Effector CD4-positive, alpha-beta T cell (primary cell): ENCODE measurements around the gene PIK3C2B.
A peak's percentile ranks its signal among the peaks of the same experiment; 100 is the strongest.
"Not testable (repeated sequence)": the region's sequence is repeated elsewhere in the genome, so short reads cannot be mapped to it uniquely, and the experiment has no call there.

Source experiments
- DNase-seq: peaks from one replicate; pipeline ENCODE4 v3.0.0-alpha.2; 2020

PIK3C2B gene

DNA sequence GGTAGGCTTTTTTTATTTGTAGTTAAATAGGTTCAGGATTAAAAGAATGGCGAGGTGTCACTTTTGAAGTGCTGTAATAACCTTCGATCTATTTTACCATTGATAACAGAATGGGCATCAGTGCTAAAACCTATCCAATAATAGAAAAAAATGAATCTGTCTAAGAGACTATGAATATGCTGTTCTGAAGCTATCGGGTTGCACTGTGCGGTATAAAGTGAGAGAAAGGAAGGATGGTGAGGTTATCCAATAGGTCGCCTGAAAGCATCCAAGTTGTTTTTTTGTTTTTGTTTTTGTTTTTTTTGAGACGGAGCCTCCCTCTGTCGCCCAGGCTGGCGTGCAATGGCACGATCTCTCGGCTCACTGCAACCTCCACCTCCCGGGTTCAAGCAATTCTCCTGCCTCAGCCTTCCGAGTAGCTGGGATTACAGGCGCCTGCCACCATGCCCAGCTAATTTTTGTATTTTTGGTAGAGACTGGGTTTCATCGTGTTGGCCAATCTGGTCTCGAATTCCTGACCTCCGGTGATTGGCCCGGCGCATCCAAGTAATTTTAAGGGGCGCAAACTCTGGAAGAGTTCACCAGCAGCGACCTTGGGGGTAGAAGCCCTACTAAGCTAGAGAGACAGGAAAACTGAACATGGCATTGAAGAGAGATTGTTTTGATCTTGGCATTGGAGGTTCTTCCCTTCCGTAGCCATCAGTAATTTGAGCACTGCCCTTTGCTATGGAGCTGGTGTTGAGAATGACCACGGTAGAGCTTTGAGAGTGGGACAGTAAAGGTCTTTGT is 12.9 kb upstream of the PIK3C2B start:
- no peak for DNase-seq

DNA sequence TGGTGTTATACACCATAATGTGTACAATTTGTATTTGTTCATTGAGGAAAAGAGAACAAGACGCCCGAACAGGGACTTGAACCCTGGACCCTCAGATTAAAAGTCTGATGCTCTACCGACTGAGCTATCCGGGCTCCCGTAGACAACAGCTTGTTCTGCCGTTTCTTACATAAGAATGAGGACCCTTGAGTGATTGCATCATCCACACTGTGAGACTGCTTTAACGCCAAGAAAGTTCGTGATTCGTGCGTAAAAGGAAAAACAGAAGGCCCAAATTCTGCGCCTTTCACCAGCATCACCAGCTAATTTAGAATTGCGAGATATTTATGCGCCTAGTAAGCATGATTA is 12.3 kb upstream of the PIK3C2B start:
- DNase-seq, result peak; percentile 78

GRCh38 chr1:204506201-204506968 is 11.8 kb upstream of the PIK3C2B start:
- DNase-seq, result peak; percentile 48

GRCh38 chr1:204505674-204506200 is 11.1 kb upstream of the PIK3C2B start:
- DNase-seq, result no peak

DNA sequence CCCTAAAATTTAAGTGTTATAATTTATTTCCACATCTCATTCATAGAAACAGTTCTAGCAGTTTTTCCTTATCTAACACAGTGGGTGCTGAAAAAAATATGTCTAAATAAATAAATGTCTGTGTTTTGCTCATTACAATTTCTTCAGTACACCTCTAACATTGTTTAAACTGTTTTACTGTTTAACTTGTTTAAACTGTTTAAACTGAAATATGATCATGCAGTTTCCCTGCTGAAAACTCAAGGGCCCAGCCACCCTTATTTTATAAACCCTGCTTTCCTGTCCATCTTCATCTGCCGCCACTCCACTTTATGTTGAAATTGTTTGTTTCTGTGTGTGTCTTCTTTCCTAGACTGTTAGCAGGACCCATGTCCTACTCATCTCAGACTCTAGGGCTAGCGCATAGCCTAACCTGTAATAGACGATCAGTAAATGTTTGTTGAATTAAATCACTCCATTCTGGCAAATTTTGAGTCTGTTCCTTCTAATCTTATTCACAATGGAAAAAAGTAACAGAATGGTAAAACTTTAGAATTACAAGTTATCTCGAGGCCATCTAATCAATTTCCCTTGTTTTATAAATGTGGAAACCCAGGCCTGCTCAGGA is 9.4 kb upstream of the PIK3C2B start:
- no peak for DNase-seq

DNA sequence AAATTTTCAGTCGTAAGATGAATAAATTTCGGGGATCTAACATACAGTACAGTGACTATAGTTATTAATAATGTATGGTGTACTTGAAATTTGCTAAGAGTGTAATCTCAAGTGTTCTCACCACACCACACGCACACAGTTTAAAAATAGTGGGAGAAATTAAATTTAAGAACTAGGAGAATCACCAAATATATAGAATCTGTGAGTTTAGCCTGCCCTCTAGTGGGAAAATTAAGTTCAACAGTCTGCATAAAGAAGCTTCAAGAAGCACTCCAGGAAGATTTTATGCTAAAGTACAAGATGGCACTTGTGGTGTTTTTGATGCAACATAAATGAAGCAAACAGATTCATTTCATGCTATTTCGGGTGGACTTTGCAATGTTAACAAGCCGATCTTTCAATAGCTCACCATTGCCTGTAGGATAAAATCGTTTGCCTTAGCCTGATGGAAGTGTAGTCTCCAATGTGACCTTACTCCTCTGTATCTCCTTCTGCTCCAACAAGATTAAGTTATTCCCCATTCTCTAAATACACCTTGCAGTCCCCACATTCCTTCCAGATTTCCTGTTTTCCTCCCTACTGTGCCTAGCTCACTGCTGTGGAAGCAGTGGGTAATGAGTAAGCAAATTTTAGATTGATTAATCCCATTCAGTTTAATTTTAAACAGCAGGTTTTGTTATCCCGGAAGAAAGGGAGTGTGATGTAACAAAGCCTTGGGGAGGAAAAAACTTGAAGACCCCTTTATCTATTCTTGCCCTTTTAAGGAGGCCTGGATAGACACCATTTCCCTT is 8.7 kb upstream of the PIK3C2B start:
- peak; percentile 40 for DNase-seq

DNA sequence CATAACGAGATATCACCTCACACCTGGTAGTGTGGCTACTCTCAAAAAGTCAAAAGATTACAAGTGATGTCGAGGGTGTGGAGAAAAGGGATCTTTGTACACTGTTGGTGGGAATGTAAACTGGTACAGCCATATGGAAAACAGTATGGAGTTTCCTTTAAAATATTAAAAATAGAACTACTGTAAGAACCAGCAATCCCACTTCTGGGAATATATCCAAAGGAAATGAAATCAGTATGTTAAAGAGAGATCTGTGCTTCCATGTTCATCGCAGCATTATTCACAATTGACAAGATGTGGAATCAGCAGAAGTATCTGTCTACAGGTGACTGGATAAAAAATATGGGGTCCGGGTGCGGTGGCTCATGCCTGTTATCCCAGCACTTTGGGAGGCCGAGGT is 7.6 kb upstream of the PIK3C2B start:
- DNase-seq, result no peak

- no peak for DNase-seq
Observed at GRCh38 chr1:204499511-204500468, 5.2 kb upstream of the PIK3C2B start.

GRCh38 chr1:204498981-204499380 is 4.4 kb upstream of the PIK3C2B start:
- no peak for DNase-seq

DNA sequence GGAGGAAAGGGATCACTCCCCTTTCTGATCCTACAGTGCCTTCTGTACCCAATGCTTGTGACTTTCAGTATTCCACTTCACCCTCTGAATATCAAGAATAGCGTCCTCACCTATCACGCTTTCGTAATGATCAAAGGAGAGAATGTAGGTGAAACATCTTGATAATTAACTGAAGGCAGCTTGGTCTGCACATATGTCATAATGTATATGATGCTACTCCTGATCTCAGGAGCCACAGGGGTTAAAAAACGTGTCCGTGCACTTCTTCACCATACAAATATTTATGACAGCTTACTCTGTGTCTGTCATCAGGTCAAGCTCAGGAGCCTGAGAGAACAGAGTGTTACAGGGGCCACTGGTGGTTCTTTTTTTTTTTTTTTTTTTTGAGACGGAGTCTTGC is 1.2 kb upstream of the PIK3C2B start:
- no peak for DNase-seq

DNA sequence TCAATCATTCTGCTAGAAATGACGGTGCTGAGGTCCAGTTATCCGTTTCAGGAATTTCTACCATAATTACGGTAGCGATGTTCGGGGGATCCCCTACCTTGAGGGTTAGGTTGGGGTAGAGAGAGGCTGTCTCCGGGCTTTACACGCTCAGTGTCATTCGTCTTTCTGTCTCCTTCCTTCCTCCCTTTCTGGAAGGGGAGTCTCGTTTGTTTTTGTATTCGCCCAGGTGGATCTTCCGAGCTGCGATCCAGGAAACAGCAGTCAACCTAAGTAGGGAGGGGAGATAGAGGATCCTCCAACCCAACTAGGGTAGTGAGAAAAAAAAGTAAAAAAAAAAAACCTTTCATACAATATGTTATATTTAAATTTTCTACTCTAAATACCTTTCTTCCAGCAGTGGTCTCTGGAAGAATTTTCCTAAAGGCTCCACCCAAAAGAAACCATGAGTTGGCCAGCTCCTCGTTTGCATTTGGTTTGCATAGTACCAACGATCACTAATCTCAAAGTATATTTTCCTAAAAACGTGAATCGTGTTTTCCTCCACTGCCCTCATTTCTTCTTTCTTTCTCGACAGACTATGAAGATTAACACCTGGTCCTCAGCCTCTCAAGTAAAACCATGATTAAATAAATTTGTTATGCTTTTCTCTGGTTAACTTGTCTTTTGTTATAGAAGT is 611 bp upstream of the PIK3C2B start:
- DNase-seq, result no peak

DNA sequence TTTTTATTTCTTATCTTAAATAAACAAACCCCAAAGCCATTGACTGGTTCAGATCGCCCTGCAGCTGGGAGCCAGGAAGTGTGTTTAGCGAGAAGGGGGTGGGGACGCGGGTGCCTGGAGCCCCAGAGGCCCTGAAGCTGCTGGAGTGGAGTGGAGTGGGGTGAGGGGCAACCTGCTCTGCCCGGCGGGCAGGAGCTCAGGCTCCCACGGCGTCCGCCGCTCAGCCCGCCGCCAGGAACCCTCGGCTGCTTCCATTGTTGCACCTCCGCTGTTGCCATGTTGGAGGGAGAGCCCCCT is 673 bp downstream of the PIK3C2B start:
- DNase-seq, result peak; percentile 42

GRCh38 chr1:204493145-204493983 is 1.2 kb downstream of the PIK3C2B start:
- DNase-seq, result no peak

GRCh38 chr1:204491655-204492054 is 3.0 kb downstream of the PIK3C2B start:
- no peak for DNase-seq

DNA sequence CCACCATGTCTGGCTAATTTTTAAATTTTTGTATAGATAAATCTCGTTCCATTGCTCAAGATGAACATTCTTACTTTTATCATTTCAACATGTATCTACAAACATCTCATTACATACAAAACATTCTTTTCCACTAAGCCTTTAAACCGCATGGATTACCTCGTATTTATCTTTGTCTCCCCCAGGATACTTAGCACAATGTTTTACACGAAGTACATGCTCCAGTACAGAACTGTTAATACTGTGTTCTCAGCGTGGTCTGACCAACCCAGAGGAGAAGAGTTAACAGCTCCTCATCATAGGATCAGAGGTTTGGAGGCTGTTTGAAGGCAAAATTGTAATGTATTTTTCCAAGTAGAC is 7.4 kb downstream of the PIK3C2B start:
- no peak for DNase-seq

DNA sequence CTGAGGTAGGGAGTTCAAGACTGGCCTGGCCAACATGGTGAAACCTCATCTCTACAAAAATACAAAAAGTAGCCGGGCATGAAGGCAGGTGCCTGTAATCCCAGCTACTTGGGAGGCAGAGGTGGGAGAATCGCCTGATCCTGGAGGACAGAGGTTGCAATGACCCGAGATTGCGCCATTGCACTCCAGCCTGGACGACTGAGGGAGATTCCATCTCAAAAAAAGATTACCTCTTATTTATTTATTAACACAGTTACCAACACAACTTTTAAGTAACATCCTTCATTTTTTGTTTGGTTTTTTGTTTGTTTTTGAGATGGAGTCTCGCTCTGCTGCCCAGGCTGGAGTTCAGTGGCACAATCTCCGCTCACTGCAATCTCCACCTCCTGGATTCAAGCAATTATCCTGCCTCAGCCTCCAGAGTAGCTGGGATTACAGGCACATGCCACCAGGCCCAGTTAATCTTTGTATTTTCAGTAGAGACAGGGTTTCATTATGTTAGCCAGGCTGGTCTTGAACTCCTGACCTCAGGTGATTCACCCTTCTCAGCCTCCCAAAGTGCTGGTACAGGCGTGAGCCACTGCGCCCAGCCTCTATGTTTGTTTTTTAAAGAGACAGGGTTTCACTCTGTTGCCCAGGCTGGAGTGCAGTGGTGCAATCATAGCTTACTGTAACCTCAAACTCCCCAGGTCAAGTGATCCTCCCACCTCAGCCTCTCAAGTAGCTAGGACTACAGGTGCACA is 7.9 kb downstream of the PIK3C2B start:
- DNase-seq, result not testable (repeated sequence)

DNA sequence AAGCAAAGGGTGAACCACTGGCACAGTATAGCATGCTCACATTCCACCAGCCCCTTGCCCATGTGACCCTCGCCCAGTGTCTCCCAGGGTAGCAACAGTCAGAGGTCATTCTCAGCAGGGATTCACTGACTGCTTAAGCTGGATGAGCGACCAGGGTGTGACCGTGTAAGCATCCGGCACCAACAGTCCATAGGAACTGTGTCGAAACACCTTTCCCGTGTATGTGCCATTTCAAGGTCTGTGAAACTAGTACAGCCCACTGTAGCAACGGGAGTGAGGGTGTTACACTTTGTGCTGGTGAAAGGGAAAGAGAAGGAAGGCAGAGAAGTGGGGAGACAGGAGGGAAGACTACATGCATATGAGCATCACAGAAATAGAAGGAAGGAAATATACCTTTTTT is 10.8 kb downstream of the PIK3C2B start:
- no peak for DNase-seq

DNA sequence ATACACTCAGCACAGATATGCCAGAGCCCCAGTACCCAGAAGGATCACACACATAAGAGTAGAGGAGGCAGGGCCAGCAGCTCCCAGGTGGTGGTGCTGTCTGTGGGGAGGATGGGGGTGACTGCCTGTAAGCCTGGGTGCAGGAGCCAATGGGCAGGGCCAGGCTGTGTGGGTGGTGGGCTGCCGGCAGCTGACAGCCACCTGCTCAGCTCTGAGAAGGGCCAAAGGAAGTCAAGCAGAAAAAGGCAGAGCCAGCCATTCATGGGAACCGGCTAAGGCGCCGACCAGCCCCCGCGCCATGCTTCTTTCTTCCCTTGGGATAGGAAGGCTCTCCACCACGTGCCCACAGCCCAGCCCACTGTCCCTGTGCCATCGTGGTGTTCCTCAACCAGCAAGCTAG is 14.1 kb downstream of the PIK3C2B start:
- no peak for DNase-seq

- no peak for DNase-seq
Observed at GRCh38 chr1:204479387-204480136, 15.0 kb downstream of the PIK3C2B start.
